GM08714 (cell line): ENCODE data around the gene SNRPN.
"Not testable (repeated sequence)": the region's sequence is repeated elsewhere in the genome, so short reads cannot be mapped to it uniquely, and the experiment has no call there.

Experiments
- H3K4me3 ChIP-seq: fragments of 200-500 bp; sonication (Bioruptor generic); 2 replicates; pipeline ENCODE4 v1.5.1; 2014; ENCODE audit warnings: mild to moderate bottlenecking, low read length, inconsistent platforms
- ZNF274 ChIP-seq: IDR thresholded peaks from 2 replicates; pipeline ENCODE4 v1.6.1; 2012; ENCODE audit warnings: mild to moderate bottlenecking, low read depth, low read length

The SNRPN gene

DNA sequence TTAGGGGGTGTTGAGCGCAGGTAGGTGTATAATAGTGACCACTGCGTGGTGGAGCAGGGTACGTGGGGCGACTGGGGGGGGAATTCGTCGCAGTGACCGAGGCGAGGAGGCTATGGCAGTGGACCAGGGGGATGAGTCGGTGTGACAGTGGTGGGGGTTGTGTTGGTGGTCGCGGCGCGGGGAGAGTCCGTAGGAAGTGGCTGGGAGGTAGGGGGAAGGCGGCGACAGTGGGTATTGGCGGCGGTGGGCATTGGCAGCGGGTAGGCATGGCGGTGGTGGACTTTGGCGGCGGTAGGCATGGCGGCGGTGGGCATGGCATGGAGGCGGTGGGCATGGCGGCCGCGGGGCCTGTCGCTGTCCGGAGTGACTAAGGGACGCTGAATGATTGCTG is 739 bp downstream of the SNRPN start:
- no peak for TF ChIP-seq ZNF274
- H3K4me3 ChIP-seq = peak overlapping the region; percentile 95

DNA sequence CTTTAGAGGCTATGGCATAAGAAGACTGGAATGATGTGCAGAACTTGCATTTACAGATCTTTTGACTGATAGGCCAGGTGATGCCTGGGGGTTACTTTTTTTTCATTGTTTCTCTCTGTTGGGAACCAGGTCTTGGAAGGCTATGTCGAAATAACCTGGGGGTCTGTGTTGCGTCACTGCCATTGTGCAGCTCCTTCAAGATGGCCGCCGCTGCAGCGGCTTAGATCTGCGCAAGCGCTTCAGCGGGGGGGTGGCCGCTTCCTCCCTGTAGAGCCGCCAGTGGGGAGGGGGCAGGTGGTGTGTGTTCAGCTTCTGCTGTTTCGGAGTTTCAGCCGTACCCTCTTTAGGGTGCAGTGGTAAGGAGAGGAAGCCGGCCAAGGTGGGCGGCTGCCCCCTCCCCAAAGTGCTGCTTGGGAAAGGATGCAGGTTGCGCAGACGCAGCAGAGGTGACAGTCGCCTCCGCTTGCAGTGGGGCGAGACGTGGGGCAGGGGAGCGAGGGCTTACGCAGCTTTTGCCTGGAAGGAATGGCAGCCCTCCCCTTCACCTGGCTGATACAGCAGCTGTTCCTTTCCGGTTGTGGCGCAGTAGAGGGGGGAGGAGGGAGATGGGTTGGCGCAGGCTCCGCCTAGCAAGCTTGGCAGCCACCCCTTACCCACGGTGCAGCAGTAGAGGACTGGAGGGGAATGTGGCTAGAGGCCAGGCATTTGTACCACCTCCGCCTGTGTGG is 1.5 kb downstream of the SNRPN start:
- peak overlapping the region; percentile 95 for H3K4me3 ChIP-seq
- TF ChIP-seq ZNF274 = no peak

DNA sequence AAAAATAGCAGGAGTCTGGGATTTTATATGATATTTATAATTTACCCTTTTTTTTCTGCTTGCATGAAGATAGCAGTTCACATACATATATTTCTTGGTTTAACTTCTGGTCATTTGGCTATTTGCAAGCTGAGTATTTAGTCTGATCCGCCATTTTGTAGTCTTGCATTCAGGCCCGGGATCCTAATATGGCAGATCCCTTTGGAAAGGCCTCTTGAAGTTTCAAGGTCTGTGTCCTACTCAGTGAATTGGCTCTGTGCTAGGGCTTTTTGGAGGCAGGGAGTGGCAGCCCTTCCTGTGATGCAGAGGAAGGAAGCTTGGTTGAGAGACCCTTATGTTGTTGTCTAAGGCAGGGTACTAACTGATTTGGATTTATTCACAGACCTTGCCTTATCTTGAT is 2.9 kb downstream of the SNRPN start:
- H3K4me3 ChIP-seq = no peak overlapping the region
- no peak for TF ChIP-seq ZNF274

DNA sequence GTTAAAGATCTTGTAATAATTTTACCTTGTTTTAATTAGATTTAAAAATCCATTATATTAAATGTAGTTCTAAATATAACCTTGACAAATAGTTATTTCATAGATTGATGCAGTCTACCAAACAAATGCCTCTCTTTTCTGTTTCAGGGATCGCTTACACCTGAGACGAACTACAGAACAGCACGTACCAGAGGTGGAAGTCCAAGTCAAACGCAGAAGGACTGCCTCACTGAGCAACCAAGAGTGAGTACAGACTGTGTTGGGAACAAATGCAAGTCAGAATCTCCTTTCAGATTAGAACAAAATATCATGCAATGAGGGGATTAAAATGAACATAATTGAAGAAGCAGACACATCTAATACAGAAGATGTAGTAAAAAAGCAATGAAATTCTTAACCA is 7.2 kb downstream of the SNRPN start:
- no peak overlapping the region for H3K4me3 ChIP-seq
- TF ChIP-seq ZNF274 = no peak

DNA sequence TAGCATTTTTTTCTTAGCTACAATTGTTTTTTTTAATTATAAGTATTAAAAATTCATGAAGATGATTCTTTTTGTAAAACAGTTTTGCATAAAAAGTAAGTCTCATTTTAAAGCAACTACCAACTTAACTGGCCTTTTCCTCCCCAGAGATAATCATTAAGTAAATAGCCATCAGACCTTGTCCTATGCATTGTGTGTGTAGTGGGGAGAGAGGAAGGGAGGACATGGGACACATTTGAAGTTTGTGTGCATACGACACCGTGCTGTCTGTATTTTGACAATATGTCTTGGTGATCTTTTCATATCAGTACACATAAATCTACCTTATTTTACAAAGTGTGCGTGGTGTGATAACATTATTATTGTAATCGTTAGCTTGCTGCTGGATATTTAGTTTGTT is 8.1 kb downstream of the SNRPN start:
- TF ChIP-seq ZNF274 = no peak
- H3K4me3 ChIP-seq = no peak overlapping the region

DNA sequence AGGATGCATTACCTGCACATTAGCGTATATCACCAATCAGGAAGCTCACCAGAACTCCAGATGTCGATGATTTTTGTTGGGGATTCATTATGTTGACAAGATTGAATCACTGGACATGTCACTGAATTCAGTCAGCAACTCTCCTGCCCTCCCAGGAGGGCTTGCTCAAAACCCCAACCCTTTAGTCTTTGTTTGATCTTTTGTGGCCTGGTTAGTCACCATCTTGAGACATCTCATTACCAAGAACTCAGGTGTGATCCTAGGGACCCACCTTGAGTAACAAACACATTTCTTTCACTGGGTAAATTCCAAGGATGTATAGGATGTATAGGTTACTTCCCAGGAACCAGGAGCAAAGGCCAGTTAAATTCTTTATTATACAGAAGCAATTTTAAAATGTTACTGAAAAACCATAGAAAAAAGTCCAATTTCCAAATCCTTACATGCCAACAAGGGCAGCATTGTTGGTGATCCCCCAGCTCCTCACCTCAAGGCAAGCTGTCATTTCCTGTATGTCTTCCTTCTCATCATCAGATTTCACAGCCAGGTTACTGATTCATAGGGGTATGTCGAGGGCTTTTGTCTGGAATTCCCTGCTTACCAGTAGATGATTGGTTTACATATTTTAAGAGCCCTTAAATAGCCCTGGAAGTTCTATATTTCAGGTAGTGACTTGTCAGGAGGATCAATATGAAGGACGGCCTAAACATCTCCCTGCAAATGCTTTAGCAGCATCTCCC is 11.7 kb downstream of the SNRPN start:
- H3K4me3 ChIP-seq = no peak overlapping the region
- TF ChIP-seq ZNF274 = no peak

DNA sequence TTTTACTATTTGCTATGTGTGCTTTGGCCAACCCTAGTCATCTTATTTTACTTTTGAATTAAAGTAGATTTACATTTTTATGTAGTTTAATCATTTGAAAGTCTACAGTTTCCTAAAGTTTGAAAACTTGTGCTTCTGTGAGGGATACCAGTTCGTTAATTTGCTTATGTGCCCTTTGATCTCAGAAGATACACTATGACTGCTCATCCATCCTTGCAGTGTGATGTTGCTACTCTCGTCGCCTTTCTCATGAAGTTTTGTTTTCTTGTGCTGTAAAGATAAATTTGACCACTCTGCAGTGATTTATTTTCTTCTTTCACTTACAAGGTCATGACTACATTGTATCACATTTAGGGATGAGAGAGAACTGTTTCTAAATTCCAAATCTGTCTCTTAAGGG is 16.3 kb downstream of the SNRPN start:
- no peak for TF ChIP-seq ZNF274
- H3K4me3 ChIP-seq = no peak overlapping the region

DNA sequence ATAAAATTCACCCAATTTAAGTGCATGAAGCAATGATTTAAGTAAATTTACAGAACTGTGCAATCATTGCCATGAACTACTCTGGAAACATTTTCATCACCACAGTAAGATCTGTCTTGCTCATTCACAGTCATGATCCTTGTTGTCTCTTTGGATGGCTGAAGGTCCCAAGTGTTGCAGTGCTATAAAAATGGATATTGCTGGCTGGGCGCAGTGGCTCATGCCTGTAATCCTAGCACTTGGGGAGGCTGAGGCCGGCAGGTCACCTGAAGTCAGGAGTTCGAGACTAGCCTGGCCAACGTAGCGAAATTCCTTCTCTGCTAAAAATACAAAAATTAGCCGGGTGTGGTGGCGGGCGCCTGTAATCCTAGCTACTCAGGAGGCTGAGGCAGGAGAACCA is 17.0 kb downstream of the SNRPN start:
- no peak overlapping the region for H3K4me3 ChIP-seq
- no peak for TF ChIP-seq ZNF274

DNA sequence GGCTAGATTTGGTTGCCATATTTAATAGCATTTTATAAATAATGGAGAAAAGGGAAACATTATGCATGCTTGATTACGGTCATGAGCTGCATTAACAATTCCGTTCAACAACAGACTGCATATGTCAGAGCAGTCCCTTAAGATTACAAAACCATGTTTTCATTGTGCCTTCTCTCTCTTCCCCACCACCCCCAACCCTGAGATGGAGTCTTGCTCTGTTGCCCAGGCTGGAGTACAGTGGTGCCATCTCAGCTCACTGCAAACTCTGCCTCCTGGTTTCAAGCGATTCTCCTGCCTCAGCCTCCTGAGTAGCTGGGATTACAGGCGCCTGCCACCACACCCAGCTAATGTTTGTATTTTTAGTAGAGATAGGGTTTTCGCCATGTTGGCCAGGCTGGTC is 17.9 kb downstream of the SNRPN start:
- not testable (repeated sequence) for H3K4me3 ChIP-seq

DNA sequence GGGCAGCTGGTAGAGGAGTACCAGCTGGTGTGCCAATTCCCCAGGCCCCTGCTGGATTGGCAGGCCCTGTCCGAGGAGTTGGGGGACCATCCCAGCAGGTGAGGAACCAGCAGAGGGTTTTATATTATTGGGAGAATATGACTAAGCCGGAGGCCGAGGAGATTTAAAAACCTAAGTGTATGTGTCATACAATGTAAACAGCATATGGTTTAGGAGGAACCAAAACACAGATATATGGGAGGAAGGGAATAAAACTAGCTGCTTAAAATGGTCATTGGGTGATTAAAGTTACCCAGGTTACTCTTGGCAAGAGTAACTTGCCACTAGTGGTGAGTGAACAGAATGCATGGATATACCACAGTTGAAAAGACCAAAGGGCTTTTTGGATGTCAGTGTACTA is 22.1 kb downstream of the SNRPN start:
- no peak for TF ChIP-seq ZNF274

DNA sequence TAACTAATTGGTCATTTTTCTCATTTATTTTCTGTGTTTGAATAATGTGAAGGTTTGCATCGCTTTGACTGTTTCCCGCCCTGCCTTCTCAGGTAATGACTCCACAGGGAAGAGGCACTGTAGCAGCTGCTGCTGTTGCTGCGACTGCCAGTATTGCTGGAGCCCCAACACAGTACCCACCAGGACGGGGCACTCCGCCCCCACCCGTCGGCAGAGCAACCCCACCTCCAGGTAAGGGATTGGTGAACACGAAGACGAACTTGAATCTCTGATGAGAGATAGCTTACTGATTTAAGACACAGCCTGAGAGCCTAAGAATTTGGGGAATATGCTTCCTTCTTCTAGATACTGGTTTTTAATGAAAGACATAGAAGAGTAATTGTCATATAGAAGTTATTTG is 22.9 kb downstream of the SNRPN start:
- TF ChIP-seq ZNF274 = no peak
- no peak overlapping the region for H3K4me3 ChIP-seq

More for the DNA sequence above, 22.1 kb downstream of the SNRPN start:
- no peak overlapping the region for H3K4me3 ChIP-seq

DNA sequence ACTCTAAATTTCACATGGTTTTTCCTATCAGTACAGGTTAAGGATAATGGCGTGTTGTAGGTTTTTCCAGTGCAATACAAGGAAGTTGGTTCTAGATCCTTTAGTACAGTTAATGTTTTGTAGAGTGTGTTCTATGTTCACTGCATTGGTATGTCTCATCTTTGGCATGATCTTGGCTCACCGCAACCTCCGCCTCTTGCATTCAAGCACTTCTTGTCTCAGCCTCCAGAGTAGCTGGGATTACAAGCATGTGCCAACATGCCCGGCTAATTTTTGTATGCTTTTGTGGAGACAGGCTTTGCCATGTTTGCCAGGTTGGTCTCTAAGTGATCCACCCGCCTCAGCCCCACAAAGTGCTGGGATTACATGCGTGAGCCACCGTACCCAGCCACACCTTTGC is 30.4 kb downstream of the SNRPN start:
- H3K4me3 ChIP-seq = no peak overlapping the region
- no peak for TF ChIP-seq ZNF274

DNA sequence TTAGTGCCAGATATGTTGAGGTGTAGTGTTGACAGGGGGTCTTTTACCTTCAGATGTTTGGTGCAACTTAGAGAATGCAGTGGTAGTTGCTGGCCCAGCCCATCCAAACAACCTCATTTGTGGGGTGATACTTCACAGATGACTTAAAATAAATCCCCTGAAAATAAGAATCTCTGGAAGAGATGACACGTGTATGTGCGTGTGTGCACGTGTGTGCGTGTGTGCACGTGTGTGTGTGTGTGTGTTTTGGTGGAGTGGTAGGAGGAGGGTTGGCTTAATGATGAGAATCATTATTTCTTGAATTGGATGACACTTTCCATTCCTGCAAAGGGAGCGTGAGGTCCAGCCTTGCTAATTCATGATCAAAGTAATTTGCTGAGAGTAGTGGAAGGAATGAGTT is 31.9 kb downstream of the SNRPN start:
- no peak for TF ChIP-seq ZNF274
- no peak overlapping the region for H3K4me3 ChIP-seq

DNA sequence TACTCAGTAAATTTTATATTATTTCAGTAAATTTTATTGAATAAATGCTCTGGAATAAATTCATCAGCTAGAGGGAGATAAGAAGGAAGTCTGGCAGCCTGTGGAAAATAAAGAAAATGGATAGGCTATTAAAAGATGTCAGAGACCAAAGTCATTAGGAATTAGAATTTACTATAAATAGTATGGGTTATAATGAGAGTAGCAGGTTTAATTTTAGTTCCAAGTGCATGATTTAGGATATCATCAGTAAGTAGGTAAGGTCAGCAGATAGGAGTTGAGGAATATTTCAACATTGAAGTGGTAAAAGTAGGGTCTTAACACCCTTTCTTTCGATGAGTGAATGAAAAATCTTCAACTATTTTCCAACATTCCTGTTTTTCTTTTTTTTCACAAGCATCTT is 64.6 kb downstream of the SNRPN start:
- no peak overlapping the region for H3K4me3 ChIP-seq
- no peak for TF ChIP-seq ZNF274

DNA sequence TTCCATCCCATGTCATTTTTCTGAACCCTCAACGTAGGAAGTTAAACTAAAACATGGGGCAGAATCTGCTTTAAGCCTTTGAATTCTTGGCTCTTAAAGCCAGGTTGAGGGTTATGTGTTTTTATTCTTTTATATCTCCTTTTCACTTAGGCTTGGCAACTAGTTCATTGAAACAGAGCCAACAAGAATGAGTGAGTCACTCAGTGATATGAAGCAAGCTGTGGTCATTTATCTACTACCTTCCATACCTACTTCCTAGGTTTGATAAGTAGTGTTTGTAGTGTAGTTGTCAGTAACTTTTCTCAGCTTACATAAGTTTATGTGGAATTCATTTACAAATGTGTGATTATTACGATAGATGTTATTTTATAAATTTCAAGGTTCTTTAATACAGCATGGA is 67.4 kb downstream of the SNRPN start:
- TF ChIP-seq ZNF274 = no peak
- H3K4me3 ChIP-seq = no peak overlapping the region
